Activated T-helper 1 cell treated with anti-CD3 and anti-CD28 coated beads, Interleukin-12 subunit alpha, Interleukin-12 subunit beta, Interleukin-2, Interleukin-4 antibody, amounts not matched to agents 30 ng/mL and 10 ng/mL and 1 ng/mL, durations not matched to agents 14 hours and 24 hours and 36 hours (primary cell): Measurements from ENCODE around the gene HCRTR1. TPM values are rescaled to one million over a fixed set of nuclear protein-coding genes. Genes with fewer than 3 reads are reported as not detected.

Experiments used
- DNase-seq: peaks from one replicate; pipeline ENCODE4 v3.0.0; 2021; ENCODE audit warnings: low spot score
- H3K27ac Mint-ChIP-seq: one replicate; pipeline ENCODE4 v1.8.0; 2021; ENCODE audit warnings: mild to moderate bottlenecking, mixed read lengths
- H3K27me3 Mint-ChIP-seq: one replicate; pipeline ENCODE4 v1.8.0; 2022; ENCODE audit warnings: mild to moderate bottlenecking, moderate library complexity, mixed read lengths; ENCODE audit not compliant: insufficient read depth
- H3K36me3 Mint-ChIP-seq: one replicate; pipeline ENCODE4 v1.8.0; 2021; ENCODE audit warnings: low read depth, mixed read lengths
- H3K4me1 Mint-ChIP-seq: one replicate; pipeline ENCODE4 v1.8.0; 2021; ENCODE audit warnings: low read depth, mixed read lengths
- H3K4me3 Mint-ChIP-seq: one replicate; pipeline ENCODE4 v1.8.0; 2021; ENCODE audit warnings: mild to moderate bottlenecking, moderate library complexity, mixed read lengths
- H3K9me3 Mint-ChIP-seq: one replicate; pipeline ENCODE4 v1.8.0; 2021; ENCODE audit warnings: mixed read lengths
- intact Hi-C: fragments of 100-400 bp; cut with micrococcal nuclease; formaldehyde crosslinking; loops from one replicate; pipeline ENCODE4 v1.15.1; 2024
- total RNA-seq: library from RNA; stranded (reverse); gene quantifications from 2 replicates; pipeline ENCODE4 v1.2.3, GENCODE V29; 2022

HCRTR1 gene
- total RNA-seq, 1 donor from 2014 or later, result not detected

DNA sequence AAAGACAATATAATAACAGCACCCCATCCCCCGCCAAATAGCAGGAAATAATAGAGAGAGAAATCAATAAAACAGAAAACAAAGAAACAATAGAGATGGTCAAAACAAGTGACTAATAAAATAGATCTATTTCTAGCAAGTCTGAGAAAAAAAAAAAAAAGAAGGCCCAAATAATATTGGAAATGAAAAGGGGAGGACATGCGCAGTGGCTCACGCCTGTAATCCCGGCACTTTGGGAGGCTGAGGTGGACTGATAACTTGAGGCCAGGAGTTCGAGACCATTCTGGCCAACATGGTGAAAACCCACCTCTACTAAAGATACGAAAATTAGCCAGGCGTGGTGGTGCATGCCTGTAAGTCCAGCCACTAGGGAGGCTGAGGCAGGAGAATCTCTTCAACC, 18.5 kb upstream of the HCRTR1 start:
- no peak overlapping the region for H3K27ac Mint-ChIP-seq
- peaks cover 1% of the 10 kb centered on the region for H3K36me3 Mint-ChIP-seq
- no peak overlapping the region for H3K4me3 Mint-ChIP-seq
- no peaks in the 10 kb centered on the region for H3K4me1 Mint-ChIP-seq
- H3K9me3 Mint-ChIP-seq, result no peaks in the 10 kb centered on the region
- no peak for DNase-seq
- intact Hi-C loops, result no loop called here
- peaks cover 16% of the 10 kb centered on the region for H3K27me3 Mint-ChIP-seq

GRCh38 chr1:31600641-31601040, 16.8 kb upstream of the HCRTR1 start:
- intact Hi-C loops, result no loop called here
- Mint-ChIP-seq H3K36me3 (peaks cover 1% of the 10 kb centered on the region), H3K4me3 (no peak overlapping the region), H3K27ac (no peak overlapping the region), H3K9me3 (no peaks in the 10 kb centered on the region), H3K4me1 (no peaks in the 10 kb centered on the region), H3K27me3 (peaks cover 16% of the 10 kb centered on the region)
- DNase-seq, result no peak

DNA sequence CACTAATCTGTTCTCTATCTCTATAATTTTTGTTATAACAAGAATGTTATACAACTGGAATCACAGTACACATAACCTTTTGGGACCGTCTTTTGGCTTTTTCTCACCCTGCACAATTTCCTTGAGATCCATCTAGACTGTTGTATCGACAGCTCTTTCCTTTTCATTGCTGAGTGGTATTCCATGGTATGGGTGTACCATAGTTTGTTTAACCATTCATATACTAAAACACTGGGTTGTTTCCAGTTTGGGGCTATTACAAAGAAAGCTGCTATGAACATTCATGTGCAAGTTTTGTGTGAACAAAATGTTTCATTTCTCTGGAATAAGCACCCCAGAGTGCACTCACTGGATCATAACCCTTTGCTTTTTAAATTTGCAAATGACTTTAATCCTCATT, 15.4 kb upstream of the HCRTR1 start:
- Mint-ChIP-seq H3K9me3 (no peaks in the 10 kb centered on the region), H3K4me1 (peaks cover 7% of the 10 kb centered on the region), H3K36me3 (peaks cover 1% of the 10 kb centered on the region), H3K4me3 (no peak overlapping the region), H3K27ac (no peak overlapping the region), H3K27me3 (peaks cover 21% of the 10 kb centered on the region)
- no peak for DNase-seq
- intact Hi-C loops, result no loop called here

DNA sequence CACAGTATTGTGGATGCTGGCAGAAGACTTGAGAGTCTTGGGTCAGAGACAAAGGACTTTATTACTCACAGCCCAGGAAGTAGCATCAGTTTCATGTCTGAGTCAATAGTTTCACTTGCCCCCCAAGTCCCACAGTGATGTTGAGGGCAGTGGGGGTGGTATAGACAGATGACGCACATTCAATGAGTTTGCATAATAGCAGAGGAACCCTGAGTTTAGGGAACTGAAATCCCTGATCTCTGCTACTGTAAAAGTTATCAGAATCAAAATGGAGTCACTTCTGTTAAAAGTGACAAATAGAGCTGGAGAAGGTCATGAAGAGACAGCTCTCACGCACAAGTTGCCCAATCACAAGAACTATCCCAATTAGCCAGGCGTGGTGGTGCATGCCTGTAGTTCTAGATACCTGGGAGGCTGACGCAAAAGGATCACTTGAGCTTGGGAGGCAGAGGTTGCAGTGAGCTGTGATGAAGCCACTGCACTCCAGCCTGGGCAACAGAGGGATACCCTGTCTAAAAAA, 11.5 kb upstream of the HCRTR1 start:
- Mint-ChIP-seq H3K4me3 (no peak overlapping the region), H3K4me1 (peaks cover 7% of the 10 kb centered on the region), H3K9me3 (no peaks in the 10 kb centered on the region), H3K36me3 (peaks cover 1% of the 10 kb centered on the region), H3K27ac (no peak overlapping the region), H3K27me3 (peaks cover 16% of the 10 kb centered on the region)
- no peak for DNase-seq
- intact Hi-C loops, result no loop called here

DNA sequence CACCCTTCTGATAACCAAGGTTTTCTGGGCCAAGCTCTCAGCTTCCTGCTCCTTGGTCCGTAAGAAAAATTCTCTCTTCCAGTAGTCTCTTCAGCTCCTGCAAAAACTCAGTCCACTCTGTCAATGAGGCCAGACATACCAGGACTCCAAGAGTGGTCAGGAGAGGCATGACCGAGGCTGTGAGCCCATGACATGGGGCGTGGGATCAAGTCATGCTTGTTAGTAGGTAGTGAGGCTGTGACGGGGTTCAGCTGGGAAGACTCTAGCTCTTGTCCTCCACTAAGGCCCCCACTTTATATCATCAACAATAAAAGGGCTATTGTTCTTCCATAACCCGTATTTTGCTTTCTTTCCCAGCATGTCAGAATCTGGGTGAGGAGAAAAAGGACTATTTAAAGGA, 10.1 kb upstream of the HCRTR1 start:
- H3K27ac Mint-ChIP-seq, result no peak overlapping the region
- peaks cover 7% of the 10 kb centered on the region for H3K4me1 Mint-ChIP-seq
- peaks cover 12% of the 10 kb centered on the region for H3K27me3 Mint-ChIP-seq
- H3K36me3 Mint-ChIP-seq, result no peaks in the 10 kb centered on the region
- DNase-seq, result no peak
- H3K4me3 Mint-ChIP-seq, result no peak overlapping the region
- intact Hi-C loops, result no loop called here
- no peaks in the 10 kb centered on the region for H3K9me3 Mint-ChIP-seq

GRCh38 chr1:31609514-31610118, 7.9 kb upstream of the HCRTR1 start:
- H3K4me3 Mint-ChIP-seq, result no peak overlapping the region
- no peaks in the 10 kb centered on the region for H3K36me3 Mint-ChIP-seq
- no peak overlapping the region for H3K27ac Mint-ChIP-seq
- intact Hi-C loops, result no loop called here
- DNase-seq, result no peak
- peaks cover 16% of the 10 kb centered on the region for H3K27me3 Mint-ChIP-seq
- peaks cover 7% of the 10 kb centered on the region for H3K4me1 Mint-ChIP-seq
- no peaks in the 10 kb centered on the region for H3K9me3 Mint-ChIP-seq

GRCh38 chr1:31614414-31615005, 3.0 kb upstream of the HCRTR1 start:
- H3K27me3 Mint-ChIP-seq, result peaks cover 38% of the 10 kb centered on the region
- no peak overlapping the region for H3K27ac Mint-ChIP-seq
- no peaks in the 10 kb centered on the region for H3K36me3 Mint-ChIP-seq
- H3K9me3 Mint-ChIP-seq, result no peaks in the 10 kb centered on the region
- no peak overlapping the region for H3K4me3 Mint-ChIP-seq
- H3K4me1 Mint-ChIP-seq, result no peaks in the 10 kb centered on the region
- no peak for DNase-seq
- intact Hi-C loops, result no loop called here

DNA sequence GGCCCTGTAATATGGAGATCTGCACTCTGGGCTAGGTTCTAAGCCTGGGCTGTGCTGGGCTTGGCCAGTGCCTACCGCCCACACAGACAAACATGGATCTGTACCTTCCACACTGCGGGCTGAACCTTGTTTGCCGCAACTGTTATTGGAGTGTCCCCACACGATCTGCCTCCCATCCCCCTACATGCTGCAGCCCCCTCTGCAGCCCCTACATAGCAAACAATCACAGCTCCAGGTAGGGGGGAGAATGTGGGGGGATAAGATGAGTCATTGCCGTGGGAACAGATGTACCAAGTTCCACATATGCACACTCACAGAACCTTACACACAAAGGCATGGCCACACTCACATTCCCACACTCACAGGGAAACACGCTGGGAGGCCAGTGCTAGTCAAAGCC, 2.1 kb upstream of the HCRTR1 start:
- peaks cover 38% of the 10 kb centered on the region for H3K27me3 Mint-ChIP-seq
- no peaks in the 10 kb centered on the region for H3K36me3 Mint-ChIP-seq

DNA sequence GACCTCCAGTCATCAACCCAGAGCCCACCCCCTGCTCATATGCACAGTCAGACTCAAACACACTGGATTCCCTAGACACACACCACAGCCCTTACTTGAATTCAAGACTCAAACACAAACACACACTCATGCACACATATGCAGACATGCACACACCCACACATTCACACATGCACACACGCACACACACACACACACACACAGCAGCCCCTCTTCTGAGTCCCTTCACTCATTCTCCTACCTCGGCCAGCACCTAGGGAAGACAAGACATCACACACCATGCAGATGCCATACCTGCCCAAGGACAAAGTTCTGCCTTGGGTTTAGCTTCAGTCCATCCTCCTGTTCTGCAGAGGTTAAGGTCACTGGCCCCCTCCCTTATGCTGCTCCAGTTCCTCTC, 1.6 kb upstream of the HCRTR1 start:
- intact Hi-C loops, result no loop called here
- DNase-seq, result no peak
- Mint-ChIP-seq H3K27ac (no peak overlapping the region), H3K36me3 (no peaks in the 10 kb centered on the region), H3K27me3 (peaks cover 38% of the 10 kb centered on the region), H3K9me3 (no peaks in the 10 kb centered on the region), H3K4me1 (no peaks in the 10 kb centered on the region), H3K4me3 (no peak overlapping the region)

More for the DNA sequence above, 2.1 kb upstream of the HCRTR1 start:
- H3K9me3 Mint-ChIP-seq, result no peaks in the 10 kb centered on the region
- no peak overlapping the region for H3K4me3 Mint-ChIP-seq
- intact Hi-C loops, result no loop called here
- H3K4me1 Mint-ChIP-seq, result no peaks in the 10 kb centered on the region
- no peak for DNase-seq
- no peak overlapping the region for H3K27ac Mint-ChIP-seq

GRCh38 chr1:31617916-31618746, 642 bp downstream of the HCRTR1 start:
- Mint-ChIP-seq H3K36me3 (peaks cover 2% of the 10 kb centered on the region), H3K27ac (no peak overlapping the region), H3K9me3 (no peaks in the 10 kb centered on the region), H3K4me1 (no peaks in the 10 kb centered on the region), H3K4me3 (no peak overlapping the region), H3K27me3 (peaks cover 35% of the 10 kb centered on the region)
- intact Hi-C loops, result loop anchor here (1.0 kb wide), 1 partner anchor 54 kb away; no protein-coding TSS in a partner anchor
- no peak for DNase-seq

- Mint-ChIP-seq H3K9me3 (no peaks in the 10 kb centered on the region), H3K4me1 (no peaks in the 10 kb centered on the region), H3K4me3 (no peak overlapping the region), H3K36me3 (peaks cover 2% of the 10 kb centered on the region), H3K27ac (no peak overlapping the region), H3K27me3 (peaks cover 32% of the 10 kb centered on the region)
- intact Hi-C loops, result loop anchor here (1.0 kb wide), 1 partner anchor 55 kb away; no protein-coding TSS in a partner anchor
- no peak for DNase-seq
Observed at GRCh38 chr1:31618916-31619846, 1.7 kb downstream of the HCRTR1 start.
